Left forelimb (tissue), 1 donor: ENCODE results near the gene CYYR1.
A peak's percentile ranks its signal among the peaks of the same experiment; 100 is the strongest.

Source experiments
- DNase-seq: peaks from one replicate; pipeline ENCODE4 v3.0.0-alpha.2; 2018; ENCODE audit warnings: low spot score

Gene CYYR1

GRCh38 chr21:26572702-26573381 lies at the start of gene CYYR1:
CYYR1 (minus strand) TSS chr21:26573286; CDS start chr21:26572940, 346 bp downstream.
- DNase-seq, result peak; percentile 69

GRCh38 chr21:26617176-26617575 lies 44.1 kb upstream of the CYYR1 start:
- DNase-seq, result no peak

- DNase-seq, result no peak
Observed at GRCh38 chr21:26614251-26614650, 41.2 kb upstream of the CYYR1 start.

GRCh38 chr21:26599261-26599660 lies 26.2 kb upstream of the CYYR1 start:
- no peak for DNase-seq

GRCh38 chr21:26597981-26598380 lies 24.9 kb upstream of the CYYR1 start:
- no peak for DNase-seq

GRCh38 chr21:26597031-26597430 lies 23.9 kb upstream of the CYYR1 start:
- no peak for DNase-seq

- DNase-seq, result no peak
Observed at GRCh38 chr21:26595971-26596370, 22.9 kb upstream of the CYYR1 start.

GRCh38 chr21:26593800-26594199 lies 20.7 kb upstream of the CYYR1 start:
- no peak for DNase-seq

- no peak for DNase-seq
Observed at GRCh38 chr21:26591543-26591942, 18.5 kb upstream of the CYYR1 start.

GRCh38 chr21:26588446-26588845 lies 15.4 kb upstream of the CYYR1 start:
- DNase-seq, result no peak

- DNase-seq, result no peak
Observed at GRCh38 chr21:26587736-26588201, 14.7 kb upstream of the CYYR1 start.

GRCh38 chr21:26583769-26584168 lies 10.7 kb upstream of the CYYR1 start:
- no peak for DNase-seq

- no peak for DNase-seq
Observed at GRCh38 chr21:26581818-26582217, 8.7 kb upstream of the CYYR1 start.

GRCh38 chr21:26572076-26572701 lies 897 bp downstream of the CYYR1 start:
- no peak for DNase-seq

GRCh38 chr21:26570203-26570602 lies 2.9 kb downstream of the CYYR1 start:
- DNase-seq, result no peak

- DNase-seq, result no peak
Observed at GRCh38 chr21:26565546-26565945, 7.5 kb downstream of the CYYR1 start.

GRCh38 chr21:26565111-26565510 lies 8.0 kb downstream of the CYYR1 start:
- DNase-seq, result no peak

- no peak for DNase-seq
Observed at GRCh38 chr21:26563856-26564503, 9.1 kb downstream of the CYYR1 start.

GRCh38 chr21:26560612-26561011 lies 12.5 kb downstream of the CYYR1 start:
- no peak for DNase-seq

GRCh38 chr21:26559099-26559498 lies 14.0 kb downstream of the CYYR1 start:
- DNase-seq, result no peak

- DNase-seq, result no peak
Observed at GRCh38 chr21:26557106-26557505, 16.0 kb downstream of the CYYR1 start.

GRCh38 chr21:26555540-26556146 lies 17.4 kb downstream of the CYYR1 start:
- DNase-seq, result no peak

- no peak for DNase-seq
Observed at GRCh38 chr21:26554365-26554764, 18.7 kb downstream of the CYYR1 start.
